HG03045 (cell line): ENCODE measurements around the gene SERPINE2.

Experiments
- ATAC-seq: cut with Tn5 transposase; IDR thresholded peaks from one replicate; pipeline ENCODE4 v1.9.1; 2021; ENCODE audit warnings: mild to moderate bottlenecking, moderate library complexity; ENCODE audit not compliant: unreplicated experiment

The SERPINE2 gene

GRCh38 chr2:224039080-224039769 lies at the start of gene SERPINE2:
TSS of gene SERPINE2 (minus strand) at chr2:224039286. CDS start at chr2:224001900, 37,386 bp downstream.
- ATAC-seq = peak; percentile 51

GRCh38 chr2:224086226-224086914 lies 47.3 kb upstream of the SERPINE2 start:
- no peak for ATAC-seq

- ATAC-seq = no peak
These were observed 46.7 kb upstream of the SERPINE2 start for GRCh38 chr2:224085811-224086210.

GRCh38 chr2:224085246-224085645 lies 46.2 kb upstream of the SERPINE2 start:
- no peak for ATAC-seq

GRCh38 chr2:224084266-224084892 lies 45.3 kb upstream of the SERPINE2 start:
- no peak for ATAC-seq

- no peak for ATAC-seq
These were observed 44.6 kb upstream of the SERPINE2 start for GRCh38 chr2:224083638-224084037.

GRCh38 chr2:224078656-224079055 lies 39.6 kb upstream of the SERPINE2 start:
- no peak for ATAC-seq

GRCh38 chr2:224077773-224078507 lies 38.9 kb upstream of the SERPINE2 start:
- no peak for ATAC-seq

- ATAC-seq = no peak
These were observed 36.5 kb upstream of the SERPINE2 start for GRCh38 chr2:224075588-224075987.

- no peak for ATAC-seq
These were observed 34.6 kb upstream of the SERPINE2 start for GRCh38 chr2:224073676-224074075.

- ATAC-seq = no peak
These were observed 33.6 kb upstream of the SERPINE2 start for GRCh38 chr2:224072541-224073188.

- no peak for ATAC-seq
These were observed 30.1 kb upstream of the SERPINE2 start for GRCh38 chr2:224069172-224069571.

- no peak for ATAC-seq
These were observed 24.2 kb upstream of the SERPINE2 start for GRCh38 chr2:224063298-224063648.

- no peak for ATAC-seq
These were observed 23.6 kb upstream of the SERPINE2 start for GRCh38 chr2:224062481-224063297.

GRCh38 chr2:224060783-224061482 lies 21.8 kb upstream of the SERPINE2 start:
- ATAC-seq = no peak

- ATAC-seq = no peak
These were observed 20.1 kb upstream of the SERPINE2 start for GRCh38 chr2:224059178-224059577.

- ATAC-seq = no peak
These were observed 19.1 kb upstream of the SERPINE2 start for GRCh38 chr2:224058048-224058775.

GRCh38 chr2:224056889-224057288 lies 17.8 kb upstream of the SERPINE2 start:
- no peak for ATAC-seq

GRCh38 chr2:224055101-224055500 lies 16.0 kb upstream of the SERPINE2 start:
- ATAC-seq = no peak
